Spinal cord (tissue), 10 donors: ENCODE measurements around the gene CACNG7. TPM values are rescaled to one million over a fixed set of nuclear protein-coding genes. Genes with fewer than 3 reads are reported as not detected.

Source experiments
- DNase-seq, 6 donors: peaks; one replicate each; pipeline versions ENCODE4 v3.0.0 to v3.0.0-alpha.2; 2013 to 2015; ENCODE audit warnings: low spot score in 6 of 6, low read depth in 4 of 6
- H3K27ac ChIP-seq: one replicate; pipeline ENCODE4 v1.5.1; 2013; ENCODE audit warnings: low read depth, low read length, control low read depth
- H3K27me3 ChIP-seq: one replicate; pipeline ENCODE4 v1.6.1; 2013; ENCODE audit warnings: low read length; ENCODE audit not compliant: control insufficient read depth, insufficient read depth
- H3K36me3 ChIP-seq: one replicate; pipeline ENCODE4 v1.6.1; 2013; ENCODE audit warnings: low read length; ENCODE audit not compliant: control insufficient read depth, insufficient read depth
- H3K4me1 ChIP-seq: one replicate; pipeline ENCODE4 v1.6.1; 2013; ENCODE audit warnings: low read length; ENCODE audit not compliant: control insufficient read depth, insufficient read depth
- H3K4me3 ChIP-seq: one replicate; pipeline ENCODE4 v1.5.1; 2013; ENCODE audit warnings: low read depth, low read length, control low read depth
- H3K9me3 ChIP-seq: one replicate; pipeline ENCODE4 v1.6.1; 2013; ENCODE audit warnings: low read length; ENCODE audit not compliant: control insufficient read depth, insufficient read depth
- WGBS: methylation state at CpG from one replicate; pipeline ENCODE4 v1.1.5; 2013; ENCODE audit warnings: missing lambda C conversion rate; ENCODE audit not compliant: insufficient coverage; 5-methylcytosine and 5-hydroxymethylcytosine counted together
- polyA plus RNA-seq, 2 donors: library from polyadenylated mRNA; unstranded; fragments of 120-200 nt; gene quantifications; one replicate each; pipeline ENCODE4 v1.2.1, GENCODE V29; 2013; ENCODE audit not compliant: insufficient read length in 2 of 2
- total RNA-seq, 2 donors: library from RNA; depleted of rRNA in 1 of 2; stranded (reverse); fragments of 120-200 nt in 1 of 2; fragments of >200 nt in 1 of 2; gene quantifications; one replicate each; pipeline versions ENCODE4 v1.2.3 to v1.2.4, GENCODE V29; 2013 to 2014
- donor health status: healthy.

CACNG7 gene
- total and polyA plus RNA-seq, 4 donors: 5.1 to 139 (median 69.1) TPM

GRCh38 chr19:53884256-53884655 is 24.8 kb upstream of the CACNG7 start:
- Histone ChIP-seq H3K36me3 (no peaks in the 10 kb centered on the region), H3K4me3 (no peak overlapping the region), H3K27ac (no peak overlapping the region), H3K9me3 (no peaks in the 10 kb centered on the region), H3K27me3 (peaks cover 46% of the 10 kb centered on the region), H3K4me1 (peaks cover 24% of the 10 kb centered on the region)
- WGBS: 35% methylated on average over 10 of the region's 12 CpGs
- no peak for DNase-seq

- Histone ChIP-seq H3K36me3 (no peaks in the 10 kb centered on the region), H3K27ac (no peak overlapping the region), H3K9me3 (no peaks in the 10 kb centered on the region), H3K4me1 (peaks cover 31% of the 10 kb centered on the region), H3K4me3 (no peak overlapping the region), H3K27me3 (peaks cover 46% of the 10 kb centered on the region)
- 93% methylated on average over 6 of the region's 10 CpGs for WGBS
- no peak for DNase-seq
Measured at GRCh38 chr19:53885036-53885435, 24.0 kb upstream of the CACNG7 start.

GRCh38 chr19:53892301-53892980 is 16.6 kb upstream of the CACNG7 start:
- no peak overlapping the region for H3K27ac ChIP-seq
- H3K4me1 ChIP-seq: peaks cover 8% of the 10 kb centered on the region
- no peaks in the 10 kb centered on the region for H3K9me3 ChIP-seq
- no peak for DNase-seq
- no peaks in the 10 kb centered on the region for H3K36me3 ChIP-seq
- no peaks in the 10 kb centered on the region for H3K27me3 ChIP-seq
- H3K4me3 ChIP-seq: no peak overlapping the region
- WGBS: 78% methylated on average over 22 of the region's 23 CpGs

- no peak overlapping the region for H3K27ac ChIP-seq
- peak in 1 of 6 donors; percentile 59 for DNase-seq
- WGBS: 68% methylated on average over 6 of the region's 8 CpGs
- no peaks in the 10 kb centered on the region for H3K36me3 ChIP-seq
- H3K4me1 ChIP-seq: peaks cover 8% of the 10 kb centered on the region
- H3K4me3 ChIP-seq: no peak overlapping the region
- H3K9me3 ChIP-seq: no peaks in the 10 kb centered on the region
- H3K27me3 ChIP-seq: peaks cover 2% of the 10 kb centered on the region
Measured at GRCh38 chr19:53892981-53893325, 16.1 kb upstream of the CACNG7 start.

GRCh38 chr19:53894707-53895106 is 14.4 kb upstream of the CACNG7 start:
- H3K4me3 ChIP-seq: no peak overlapping the region
- WGBS: 98% methylated on average over 5 of the region's 9 CpGs
- H3K27me3 ChIP-seq: peaks cover 13% of the 10 kb centered on the region
- H3K27ac ChIP-seq: no peak overlapping the region
- H3K4me1 ChIP-seq: peaks cover 10% of the 10 kb centered on the region
- no peaks in the 10 kb centered on the region for H3K9me3 ChIP-seq
- H3K36me3 ChIP-seq: no peaks in the 10 kb centered on the region
- DNase-seq: no peak

- Histone ChIP-seq H3K27ac (no peak overlapping the region), H3K27me3 (peaks cover 13% of the 10 kb centered on the region), H3K9me3 (no peaks in the 10 kb centered on the region), H3K4me1 (peaks cover 6% of the 10 kb centered on the region), H3K4me3 (no peak overlapping the region), H3K36me3 (peaks cover 4% of the 10 kb centered on the region)
- 43% methylated on average over 2 of the region's 4 CpGs for WGBS
- no peak for DNase-seq
Measured at GRCh38 chr19:53896682-53897081, 12.4 kb upstream of the CACNG7 start.

GRCh38 chr19:53897459-53897858 is 11.6 kb upstream of the CACNG7 start:
- Histone ChIP-seq H3K4me3 (no peak overlapping the region), H3K27me3 (peaks cover 13% of the 10 kb centered on the region), H3K9me3 (no peaks in the 10 kb centered on the region), H3K27ac (no peak overlapping the region), H3K36me3 (peaks cover 4% of the 10 kb centered on the region), H3K4me1 (peaks cover 6% of the 10 kb centered on the region)
- no CpG with 5 or more reads among the region's 4 CpGs for WGBS
- no peak for DNase-seq

GRCh38 chr19:53898166-53898565 is 10.9 kb upstream of the CACNG7 start:
- Histone ChIP-seq H3K4me1 (peaks cover 6% of the 10 kb centered on the region), H3K9me3 (no peaks in the 10 kb centered on the region), H3K4me3 (no peak overlapping the region), H3K36me3 (peaks cover 4% of the 10 kb centered on the region), H3K27ac (no peak overlapping the region), H3K27me3 (peaks cover 13% of the 10 kb centered on the region)
- no peak for DNase-seq
- WGBS: 13% methylated on average over 9 of the region's 16 CpGs

- H3K36me3 ChIP-seq: peaks cover 4% of the 10 kb centered on the region
- no peak overlapping the region for H3K4me3 ChIP-seq
- peaks cover 15% of the 10 kb centered on the region for H3K27me3 ChIP-seq
- peak in 1 of 6 donors; percentile 61 for DNase-seq
- H3K9me3 ChIP-seq: no peaks in the 10 kb centered on the region
- WGBS: 3% methylated on average over 31 of the region's 42 CpGs
- H3K27ac ChIP-seq: no peak overlapping the region
- H3K4me1 ChIP-seq: peaks cover 6% of the 10 kb centered on the region
Measured at GRCh38 chr19:53898636-53899341, 10.3 kb upstream of the CACNG7 start.
